Thymus (tissue), 11 donors: ENCODE measurements around the gene MADD. TPM values are rescaled to one million over a fixed set of nuclear protein-coding genes. Genes with fewer than 3 reads are reported as not detected.

Experiments
- DNase-seq, 9 donors: peaks; one replicate each; pipeline ENCODE4 v3.0.0-alpha.2; 2013; ENCODE audit warnings: low spot score in 9 of 9, low read depth in 6 of 9, missing footprints in 1 of 9
- H3K27ac ChIP-seq, 2 donors: one replicate each; pipeline ENCODE4 v1.5.1; 2013; ENCODE audit warnings: control low read depth in 1 of 2, low read depth in 1 of 2, low read length in 1 of 2, mild to moderate bottlenecking in 1 of 2, moderate library complexity in 1 of 2
- H3K27me3 ChIP-seq, 2 donors: one replicate each; pipeline ENCODE4 v1.5.1; 2013; ENCODE audit warnings: low read length in 1 of 2; ENCODE audit not compliant: control insufficient read depth in 2 of 2, insufficient read depth in 1 of 2
- H3K36me3 ChIP-seq, 2 donors: one replicate each; pipeline ENCODE4 v1.5.1; 2013; ENCODE audit warnings: low read length in 1 of 2, mild to moderate bottlenecking in 1 of 2, moderate library complexity in 1 of 2; ENCODE audit not compliant: control insufficient read depth in 2 of 2, insufficient read depth in 2 of 2
- H3K4me1 ChIP-seq, 2 donors: one replicate each; pipeline ENCODE4 v1.5.1; 2013; ENCODE audit warnings: low read length in 2 of 2; ENCODE audit not compliant: control insufficient read depth in 2 of 2, insufficient read depth in 2 of 2
- H3K4me3 ChIP-seq, 2 donors: one replicate each; pipeline ENCODE4 v1.5.1; 2013; ENCODE audit warnings: low read length in 2 of 2, control low read depth in 1 of 2, mild to moderate bottlenecking in 1 of 2
- H3K9me3 ChIP-seq, 2 donors: one replicate each; pipeline ENCODE4 v1.5.1; 2013; ENCODE audit warnings: low read length in 1 of 2, mild to moderate bottlenecking in 1 of 2; ENCODE audit not compliant: control insufficient read depth in 2 of 2, insufficient read depth in 1 of 2
- WGBS: extraction: QIAGEN DNeasy Blood & Tissue Kit; methylation state at CpG from one replicate; pipeline ENCODE4 v1.1.7; 2013; 5-methylcytosine and 5-hydroxymethylcytosine counted together
- polyA plus RNA-seq: library from polyadenylated mRNA; stranded (reverse); fragments of 200-250 nt; gene quantifications from one replicate; pipeline ENCODE4 v1.2.3, GENCODE V29; 2013
- total RNA-seq: library from RNA; stranded (reverse); fragments of 120-200 nt; gene quantifications from one replicate; pipeline ENCODE4 v1.2.4, GENCODE V29; 2013
- donor health status: healthy.

Gene MADD
- total and polyA plus RNA-seq, 2 donors: 17.0 to 26.0 TPM

DNA sequence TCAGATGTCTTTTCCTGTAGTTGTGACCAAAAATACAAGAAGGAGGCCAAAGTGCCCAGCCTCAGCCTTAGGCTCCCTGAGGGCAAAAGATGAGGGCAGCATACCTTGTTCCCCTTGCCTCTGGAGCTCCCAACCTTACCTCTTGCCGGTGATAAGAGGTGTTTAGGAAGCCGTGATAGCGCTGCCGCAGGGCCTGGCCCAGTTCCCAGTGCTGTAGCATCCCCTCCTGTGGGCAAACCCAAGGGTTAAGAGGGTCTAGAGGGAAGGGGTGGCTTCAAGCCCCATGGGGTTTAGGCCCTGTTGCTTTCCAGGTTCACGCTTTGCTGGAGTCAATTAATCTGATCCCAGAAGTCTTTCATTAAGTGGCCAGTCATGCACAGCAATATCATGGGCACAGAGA lies 22.4 kb upstream of the MADD start:
- Histone ChIP-seq H3K4me3 (no peak overlapping the region), H3K27ac (no peak overlapping the region)

DNA sequence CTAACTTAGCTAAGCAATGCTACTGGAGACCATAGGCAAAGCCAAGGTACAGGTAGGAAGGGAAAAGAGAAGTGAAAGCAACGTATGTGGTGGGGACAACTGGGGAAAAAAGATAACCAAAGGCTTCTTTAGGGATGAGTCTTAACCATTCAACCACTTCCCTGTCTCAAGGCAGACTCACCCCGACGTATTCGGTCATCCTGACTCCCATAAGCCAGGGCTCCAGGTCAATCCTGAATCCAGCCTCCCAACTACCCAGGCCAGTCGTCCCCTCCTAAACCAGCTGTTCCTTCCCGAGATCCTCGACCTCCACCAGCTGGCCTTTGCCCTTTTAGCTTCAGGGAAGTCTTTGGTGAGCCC lies 21.6 kb upstream of the MADD start:
- DNase-seq: no peak
- Histone ChIP-seq H3K27me3 (no peaks in the 10 kb centered on the region), H3K27ac (peak overlapping the region; percentile 67 to 96), H3K4me3 (peak overlapping the region; percentile 74 to 97), H3K9me3 (peaks cover 0 to 2% of the 10 kb centered on the region in 2 donors), H3K36me3 (peaks cover 23 to 24% of the 10 kb centered on the region in 2 donors), H3K4me1 (peaks cover 14 to 20% of the 10 kb centered on the region in 2 donors)
- WGBS: under 1% methylated on average over 7 of the region's 7 CpGs

More for the DNA sequence above, 22.4 kb upstream of the MADD start:
- Histone ChIP-seq H3K27me3 (no peaks in the 10 kb centered on the region), H3K36me3 (peaks cover 31% of the 10 kb centered on the region in 2 donors), H3K9me3 (peaks cover 0 to 2% of the 10 kb centered on the region in 2 donors), H3K4me1 (peaks cover 14 to 20% of the 10 kb centered on the region in 2 donors)
- 99% methylated on average over 5 of the region's 5 CpGs for WGBS
- no peak for DNase-seq

DNA sequence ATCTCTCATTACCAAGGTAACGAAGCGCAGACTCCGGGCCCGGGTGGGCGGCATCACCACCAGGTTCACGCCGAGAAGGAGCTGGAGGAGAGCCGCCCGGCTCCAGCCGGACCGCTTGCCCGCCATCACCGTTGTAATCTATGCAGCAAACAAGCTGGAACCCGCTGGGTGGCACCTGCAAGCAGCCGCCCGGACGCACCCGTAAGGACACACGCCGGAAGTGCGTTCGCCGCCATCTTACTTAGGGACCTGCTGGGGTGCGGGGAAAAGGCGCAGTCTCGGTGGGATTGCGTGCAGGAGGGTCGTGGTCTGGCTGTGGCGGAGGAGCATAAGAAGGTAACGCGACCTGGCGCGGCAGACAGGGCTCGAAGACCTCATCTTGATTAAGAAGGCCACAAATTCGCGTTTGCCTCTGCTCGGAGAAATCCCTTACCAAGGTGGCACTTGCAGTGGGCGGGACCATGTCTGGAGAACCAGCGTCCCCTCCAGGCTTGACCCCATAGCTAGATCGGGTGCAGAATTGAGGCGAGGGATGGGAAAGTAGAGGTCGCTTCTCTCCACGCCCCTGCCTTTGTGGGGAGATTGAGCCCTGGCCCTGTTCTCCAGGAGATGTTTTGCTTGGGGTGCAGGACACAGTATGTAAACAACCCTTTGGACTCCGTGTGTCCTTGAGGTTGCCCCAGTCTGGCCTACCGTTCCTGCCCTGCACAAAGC lies 21.1 kb upstream of the MADD start, which contains the start of gene ACP2:
Gene ACP2, minus strand, starts transcription at position 151 of the 714 bp plus-strand sequence. Its CDS starts 25 bp downstream, at position 126.
- H3K4me1 ChIP-seq: peaks cover 14 to 25% of the 10 kb centered on the region in 2 donors
- DNase-seq: peak; percentile 79 to 94 (median 85)
- WGBS: under 1% methylated on average over 45 of the region's 45 CpGs

DNA sequence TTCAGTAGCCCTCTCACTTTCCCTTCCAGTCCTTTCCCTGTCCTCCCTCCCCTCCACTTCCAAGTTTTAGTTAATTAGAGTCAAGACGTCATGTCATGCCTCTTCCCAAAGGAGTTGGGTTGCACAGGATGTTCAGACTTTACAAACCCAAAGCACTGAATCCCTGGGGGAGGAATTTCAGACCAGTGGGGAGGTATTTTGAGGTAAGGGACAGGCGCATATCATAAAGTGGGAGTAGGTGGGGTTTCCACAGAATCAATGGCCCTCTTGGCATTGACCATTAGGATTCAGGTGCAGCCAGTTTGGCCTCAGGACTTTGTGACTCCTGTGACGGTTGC lies 20.6 kb upstream of the MADD start:
- Histone ChIP-seq H3K9me3 (peaks cover 0 to 2% of the 10 kb centered on the region in 2 donors), H3K4me3 (peak overlapping the region; percentile 74 to 97), H3K27me3 (no peaks in the 10 kb centered on the region), H3K27ac (peak overlapping the region in 1 of 2 donors; percentile 25), H3K4me1 (peaks cover 14 to 30% of the 10 kb centered on the region in 2 donors), H3K36me3 (peaks cover 17% of the 10 kb centered on the region in 2 donors)
- DNase-seq: no peak
- 84% methylated on average over 3 of the region's 3 CpGs for WGBS

More for the DNA sequence above, 21.1 kb upstream of the MADD start, which contains the start of gene ACP2:
- H3K27me3 ChIP-seq: no peaks in the 10 kb centered on the region
- H3K27ac ChIP-seq: peak within 1 kb of the TSS; percentile 91 to 96
- peak within 1 kb of the TSS; percentile 74 to 97 for H3K4me3 ChIP-seq
- peaks cover 18 to 19% of the 10 kb centered on the region in 2 donors for H3K36me3 ChIP-seq
- H3K9me3 ChIP-seq: peaks cover 0 to 2% of the 10 kb centered on the region in 2 donors

DNA sequence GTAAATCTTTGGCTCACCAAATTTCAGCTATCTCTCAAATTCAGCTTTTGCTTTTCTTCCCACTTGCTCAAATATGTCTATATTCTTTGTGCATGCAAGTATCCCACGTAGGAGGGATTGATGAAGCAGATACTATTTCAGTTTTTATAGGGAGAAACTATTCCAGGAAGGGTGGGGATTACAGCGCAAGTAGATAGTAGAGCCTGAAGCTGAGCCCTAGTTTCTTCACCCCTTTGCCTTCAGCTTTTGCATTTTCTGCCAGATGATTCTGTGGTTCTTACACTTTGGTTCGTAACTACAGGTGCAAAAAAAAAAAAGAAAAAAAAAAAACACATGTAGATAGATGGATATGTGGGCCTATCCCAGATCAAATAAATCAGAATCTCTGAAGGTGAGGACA lies 18.2 kb upstream of the MADD start:
- Histone ChIP-seq H3K4me3 (no peak overlapping the region), H3K36me3 (peaks cover 0 to 3% of the 10 kb centered on the region in 2 donors), H3K9me3 (peaks cover 0 to 2% of the 10 kb centered on the region in 2 donors), H3K27me3 (no peaks in the 10 kb centered on the region), H3K27ac (no peak overlapping the region), H3K4me1 (peaks cover 14 to 34% of the 10 kb centered on the region in 2 donors)
- DNase-seq: no peak
- 94% methylated on average over 3 of the region's 3 CpGs for WGBS

DNA sequence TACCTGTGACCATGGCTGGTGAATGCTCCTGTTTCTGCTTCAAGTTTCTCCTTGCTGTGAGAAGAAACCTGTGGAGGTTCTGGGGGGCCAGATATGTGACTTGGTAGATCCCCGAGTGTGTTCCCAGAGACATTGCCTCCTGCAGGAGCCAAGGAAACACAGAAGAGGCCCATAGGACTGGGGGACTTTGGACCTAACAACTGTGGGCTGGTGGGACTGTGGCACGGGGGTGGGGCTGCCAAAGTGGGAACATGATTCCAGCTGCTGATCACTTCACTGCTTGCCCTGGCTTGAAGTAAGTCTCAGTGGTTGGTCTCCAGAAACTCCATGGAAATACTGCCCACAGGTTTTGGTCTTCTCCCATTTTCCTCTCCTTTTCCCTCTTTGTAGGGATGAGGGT lies 16.3 kb upstream of the MADD start:
- Histone ChIP-seq H3K27ac (peak overlapping the region in 1 of 2 donors; percentile 36), H3K36me3 (peaks cover 0 to 3% of the 10 kb centered on the region in 2 donors), H3K4me1 (peaks cover 5 to 20% of the 10 kb centered on the region in 2 donors), H3K9me3 (peaks cover 0 to 2% of the 10 kb centered on the region in 2 donors), H3K4me3 (no peak overlapping the region), H3K27me3 (no peaks in the 10 kb centered on the region)
- no peak for DNase-seq
- 94% methylated on average over 2 of the region's 2 CpGs for WGBS

DNA sequence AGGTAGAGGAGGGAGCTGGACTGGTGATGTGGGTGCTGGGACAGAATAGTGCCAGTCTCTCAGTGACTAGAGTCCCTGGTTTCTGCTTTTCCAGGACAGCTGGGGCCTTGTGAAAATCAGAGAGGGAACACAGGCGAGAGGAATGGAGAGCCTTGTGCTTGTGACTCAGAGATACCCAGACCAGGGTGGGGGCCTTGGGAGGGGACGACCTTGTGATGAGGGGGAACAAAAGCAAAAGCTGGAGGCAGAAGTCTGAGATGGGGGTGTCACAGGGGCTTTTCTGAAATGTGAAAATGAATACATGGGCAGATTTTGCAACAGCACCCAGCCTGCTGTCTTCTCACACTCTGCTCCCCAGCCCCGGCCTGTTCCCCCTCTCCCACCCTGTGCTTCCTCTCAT lies 15.5 kb upstream of the MADD start:
- H3K9me3 ChIP-seq: no peaks in the 10 kb centered on the region
- 89% methylated on average over 3 of the region's 3 CpGs for WGBS
- H3K27me3 ChIP-seq: no peaks in the 10 kb centered on the region
- no peak overlapping the region for H3K4me3 ChIP-seq
- H3K27ac ChIP-seq: peak overlapping the region; percentile 3 to 74
- H3K4me1 ChIP-seq: peaks cover 3 to 21% of the 10 kb centered on the region in 2 donors
- peaks cover 0 to 3% of the 10 kb centered on the region in 2 donors for H3K36me3 ChIP-seq
- DNase-seq: no peak

DNA sequence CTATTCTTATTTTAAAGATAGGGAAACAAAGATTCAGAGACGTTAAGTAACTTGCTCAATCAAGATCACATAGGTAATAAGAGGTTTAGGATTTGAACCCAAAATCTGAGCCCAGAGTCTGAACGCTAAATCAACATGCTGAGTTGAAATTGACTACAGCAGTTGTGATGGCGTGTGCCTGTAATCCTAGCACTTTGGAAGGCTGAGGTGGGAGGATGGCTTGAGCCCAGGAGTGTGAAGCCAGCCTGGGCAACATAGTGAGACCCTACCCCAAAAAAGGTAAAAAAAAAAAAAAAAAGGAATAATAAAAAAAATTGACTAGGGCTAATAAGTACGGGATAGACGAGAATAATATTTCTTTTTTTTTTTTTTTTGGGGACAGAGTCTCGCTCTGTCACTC lies 13.6 kb upstream of the MADD start:
- no peak overlapping the region for H3K4me3 ChIP-seq
- H3K4me1 ChIP-seq: peaks cover 5 to 22% of the 10 kb centered on the region in 2 donors
- 98% methylated on average over 6 of the region's 6 CpGs for WGBS
- no peak for DNase-seq
- peaks cover 0 to 5% of the 10 kb centered on the region in 2 donors for H3K36me3 ChIP-seq
- no peak overlapping the region for H3K27ac ChIP-seq
- H3K27me3 ChIP-seq: no peaks in the 10 kb centered on the region
- H3K9me3 ChIP-seq: no peaks in the 10 kb centered on the region

DNA sequence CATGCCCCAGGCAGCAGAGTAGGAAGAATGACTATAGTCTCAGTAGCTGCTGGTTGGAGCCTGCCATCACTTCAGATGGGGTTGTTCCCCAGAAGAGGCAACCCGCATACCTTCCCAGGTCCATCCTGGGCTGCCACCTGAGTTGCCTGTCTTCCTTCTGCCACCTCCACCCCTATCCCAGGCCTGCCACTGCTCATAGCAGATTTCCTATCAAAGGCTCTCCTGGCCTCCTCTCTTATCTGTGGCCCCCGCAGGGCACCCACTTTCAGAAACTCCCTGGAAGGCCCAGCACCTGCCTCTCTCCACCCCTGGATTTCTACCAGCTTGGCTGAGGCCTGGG lies 12.8 kb upstream of the MADD start:
- WGBS: 87% methylated on average over 2 of the region's 2 CpGs
- no peaks in the 10 kb centered on the region for H3K27me3 ChIP-seq
- no peak overlapping the region for H3K4me3 ChIP-seq
- DNase-seq: no peak
- H3K4me1 ChIP-seq: peaks cover 5 to 22% of the 10 kb centered on the region in 2 donors
- peaks cover 0 to 5% of the 10 kb centered on the region in 2 donors for H3K36me3 ChIP-seq
- H3K27ac ChIP-seq: peak overlapping the region; percentile 43 to 46
- no peaks in the 10 kb centered on the region for H3K9me3 ChIP-seq
